ENCODE measurements around the gene CHRNA1. TPM values are rescaled to one million over a fixed set of nuclear protein-coding genes. Genes with fewer than 3 reads are reported as not detected.

The CHRNA1 gene
- total RNA-seq, 1 donor from 2014 or later, result 0.31 TPM

Other genes starting within 250 kb of the CHRNA1 start
- gene WIPF1, start 166.7 kb downstream of the CHRNA1 start, total RNA-seq, result 107 TPM
- gene CHN1, start 240.9 kb upstream of the CHRNA1 start, total RNA-seq, result 38.4 TPM

All from sciatic nerve (tissue), 1 donor.